Activated CD8-positive, alpha-beta T cell treated with anti-CD3 and anti-CD28 coated beads for 36 hours (primary cell): ENCODE measurements around the gene EML5. TPM values are rescaled to one million over a fixed set of nuclear protein-coding genes. Genes with fewer than 3 reads are reported as not detected.

Experiments
- ATAC-seq: fragments of 200-7000 bp; cut with Tn5 transposase; one replicate; pipeline ENCODE4 v1.10.0; 2021; ENCODE audit warnings: mild to moderate bottlenecking, moderate library complexity
- CTCF ChIA-PET: fragments of 350-600 bp; sonication (Branson Sonifier 250); formaldehyde crosslinking; loops from one replicate; lab custom pipeline; 2021; ENCODE audit warnings: antibody characterized with exemption; lab: Charles Lee
- POLR2A ChIA-PET: fragments of 350-600 bp; sonication (Branson Sonifier 250); formaldehyde crosslinking; loops from one replicate; lab custom pipeline; 2021; ENCODE audit warnings: antibody characterized with exemption; lab: Charles Lee
- DNase-seq: peaks from one replicate; pipeline ENCODE4 v3.0.0-alpha.2; 2020
- H3K27ac Mint-ChIP-seq: one replicate; pipeline ENCODE4 v1.8.0; 2021; ENCODE audit warnings: mild to moderate bottlenecking, mixed read lengths
- H3K27me3 Mint-ChIP-seq: one replicate; pipeline ENCODE4 v1.8.0; 2021; ENCODE audit warnings: mixed read lengths
- H3K36me3 Mint-ChIP-seq: one replicate; pipeline ENCODE4 v1.8.0; 2021; ENCODE audit warnings: low read depth, mixed read lengths
- H3K4me1 Mint-ChIP-seq: one replicate; pipeline ENCODE4 v1.8.0; 2021; ENCODE audit warnings: low read depth, mixed read lengths
- H3K4me3 Mint-ChIP-seq: one replicate; pipeline ENCODE4 v1.8.0; 2021; ENCODE audit warnings: mild to moderate bottlenecking, moderate library complexity, mixed read lengths
- H3K9me3 Mint-ChIP-seq: one replicate; pipeline ENCODE4 v1.8.0; 2021; ENCODE audit warnings: mixed read lengths
- CTCF ChIP-seq: fragments of 200-600 bp; IDR thresholded peaks from one replicate; pipeline ENCODE4 v1.8.0; 2022; ENCODE audit warnings: antibody characterized with exemption, mild to moderate bottlenecking
- intact Hi-C: fragments of 100-400 bp; cut with micrococcal nuclease; formaldehyde crosslinking; loops from one replicate; pipeline ENCODE4 v1.10.0; 2022
- total RNA-seq, 2 experiments: library from RNA; stranded (reverse); gene quantifications; one replicate each; pipeline ENCODE4 v1.2.3, GENCODE V29; 2021

EML5 gene
- total RNA-seq, 2 experiments from 2014 or later, result 2.7 to 3.8 TPM

GRCh38 chr14:88562532-88562830 lies 230.3 kb downstream of the EML5 start:
- POLR2A ChIA-PET, result interaction anchor here (1.8 kb wide), 1 partner anchor 11 kb away, joined by 4 read pairs; no protein-coding TSS in a partner anchor
- no peak for TF ChIP-seq CTCF
- intact Hi-C loops, result loop anchor here (10.0 kb wide), 1 partner anchor 232 kb away; the partner anchor contains the start of gene EML5
- H3K4me3 Mint-ChIP-seq, result peak overlapping the region; percentile 81
- H3K4me1 Mint-ChIP-seq, result peaks cover 32% of the 10 kb centered on the region
- no peaks in the 10 kb centered on the region for H3K9me3 Mint-ChIP-seq
- ATAC-seq (no peak), DNase-seq (no peak)
- peaks cover 9% of the 10 kb centered on the region for H3K27me3 Mint-ChIP-seq
- H3K27ac Mint-ChIP-seq, result peak overlapping the region; percentile 92
- CTCF ChIA-PET, result no interaction called here
- H3K36me3 Mint-ChIP-seq, result peaks cover 16% of the 10 kb centered on the region

Other genes with a start within 250 kb of the EML5 start
- not detected for gene PTPN21, start 237.9 kb downstream of the EML5 start, total RNA-seq
- 10 to 100 TPM; 43.9 to 50.3 TPM for gene ZC3H14, start 229.9 kb downstream of the EML5 start, total RNA-seq
- gene TTC8, start 31.7 kb upstream of the EML5 start, total RNA-seq, result 1 to 10 TPM; 2.5 to 4.0 TPM